Measurements from ENCODE around the gene INPP1.
A peak's percentile ranks its signal among the peaks of the same experiment; 100 is the strongest.
"Not testable (repeated sequence)": the region's sequence is repeated elsewhere in the genome, so short reads cannot be mapped to it uniquely, and the experiment has no call there.

The INPP1 gene

GRCh38 chr2:190343536-190344275 lies at the start of gene INPP1:
INPP1 (plus strand) TSS chr2:190343589; CDS start chr2:190360103, 16,514 bp downstream.
- DNase-seq (ENCODE audit: low read depth in 2 of 2): peak in 1 of 2 donors; percentile 19

- not testable (repeated sequence) for DNase-seq (ENCODE audit: low read depth in 2 of 2)
Measured at GRCh38 chr2:190297880-190298279, 45.5 kb upstream of the INPP1 start.

GRCh38 chr2:190301032-190301431 lies 42.4 kb upstream of the INPP1 start:
- no peak for DNase-seq (ENCODE audit: low read depth in 2 of 2)

- no peak for DNase-seq (ENCODE audit: low read depth in 2 of 2)
Measured at GRCh38 chr2:190302052-190302451, 41.3 kb upstream of the INPP1 start.

GRCh38 chr2:190303647-190304046 lies 39.7 kb upstream of the INPP1 start:
- no peak for DNase-seq (ENCODE audit: low read depth in 2 of 2)

GRCh38 chr2:190304404-190304803 lies 39.0 kb upstream of the INPP1 start:
- no peak for DNase-seq (ENCODE audit: low read depth in 2 of 2)

- no peak for DNase-seq (ENCODE audit: low read depth in 2 of 2)
Measured at GRCh38 chr2:190308031-190308430, 35.4 kb upstream of the INPP1 start.

- DNase-seq (ENCODE audit: low read depth in 2 of 2): no peak
Measured at GRCh38 chr2:190311893-190312634, 31.3 kb upstream of the INPP1 start.

- DNase-seq (ENCODE audit: low read depth in 2 of 2): not testable (repeated sequence)
Measured at GRCh38 chr2:190312635-190313025, 30.8 kb upstream of the INPP1 start.

GRCh38 chr2:190313880-190314279 lies 29.5 kb upstream of the INPP1 start:
- no peak for DNase-seq (ENCODE audit: low read depth in 2 of 2)

GRCh38 chr2:190315273-190315672 lies 28.1 kb upstream of the INPP1 start:
- no peak for DNase-seq (ENCODE audit: low read depth in 2 of 2)

- DNase-seq (ENCODE audit: low read depth in 2 of 2): no peak
Measured at GRCh38 chr2:190318514-190318913, 24.9 kb upstream of the INPP1 start.

GRCh38 chr2:190318931-190319554 lies 24.3 kb upstream of the INPP1 start:
- DNase-seq (ENCODE audit: low read depth in 2 of 2): no peak

- DNase-seq (ENCODE audit: low read depth in 2 of 2): peak; percentile 50 to 76
Measured at GRCh38 chr2:190319555-190320498, 23.6 kb upstream of the INPP1 start, which contains the start of gene HIBCH. HIBCH (minus strand) TSS chr2:190319826; CDS start chr2:190319750, 76 bp downstream.

GRCh38 chr2:190320696-190321095 lies 22.7 kb upstream of the INPP1 start:
- no peak for DNase-seq (ENCODE audit: low read depth in 2 of 2)

GRCh38 chr2:190323406-190323805 lies 20.0 kb upstream of the INPP1 start:
- DNase-seq (ENCODE audit: low read depth in 2 of 2): no peak

GRCh38 chr2:190325588-190325987 lies 17.8 kb upstream of the INPP1 start:
- no peak for DNase-seq (ENCODE audit: low read depth in 2 of 2)

- no peak for DNase-seq (ENCODE audit: low read depth in 2 of 2)
Measured at GRCh38 chr2:190327867-190328572, 15.4 kb upstream of the INPP1 start.

- DNase-seq (ENCODE audit: low read depth in 2 of 2): no peak
Measured at GRCh38 chr2:190328573-190329147, 14.7 kb upstream of the INPP1 start.

GRCh38 chr2:190333395-190333794 lies 10.0 kb upstream of the INPP1 start:
- no peak for DNase-seq (ENCODE audit: low read depth in 2 of 2)
